Tibial artery (tissue), 4 donors: ENCODE results near the gene IGDCC3.

Experiments used
- DNase-seq, 2 donors: peaks; one replicate each; pipeline ENCODE4 v3.0.0-alpha.2; 2019
- H3K27ac ChIP-seq, 2 donors: fragments of 200-600 bp; sonication (generic) in 1 of 2; 1 replicate in 1 of 2; 2 replicates in 1 of 2; pipeline ENCODE4 v1.5.1; 2018 to 2019; ENCODE audit warnings: mild to moderate bottlenecking in 1 of 2
- H3K27me3 ChIP-seq, 2 donors: fragments of 200-600 bp; sonication (generic) in 1 of 2; one replicate each; pipeline versions ENCODE4 v1.5.1 to v1.6.0; 2016 to 2019
- H3K36me3 ChIP-seq, 3 donors: fragments of 200-600 bp; sonication (generic) in 2 of 3; one replicate each; pipeline ENCODE4 v1.5.1; 2016 to 2019; ENCODE audit warnings: mild to moderate bottlenecking in 2 of 3
- H3K4me1 ChIP-seq, 4 donors: fragments of 200-600 bp; sonication (generic) in 2 of 4; 1 replicate in 3 of 4; 2 replicates in 1 of 4; pipeline ENCODE4 v1.5.1; 2016 to 2019
- H3K4me3 ChIP-seq, 2 donors: fragments of 200-600 bp; sonication (generic) in 1 of 2; 1 replicate in 1 of 2; 2 replicates in 1 of 2; pipeline ENCODE4 v1.5.1; 2018 to 2019; ENCODE audit warnings: mild to moderate bottlenecking in 2 of 2
- H3K9me3 ChIP-seq, 3 donors: fragments of 200-600 bp; sonication (generic) in 1 of 3; one replicate each; pipeline ENCODE4 v1.5.1; 2016 to 2019
- intact Hi-C: fragments of 100-400 bp; cut with DNase I; formaldehyde crosslinking; loops from one replicate; pipeline ENCODE4 v1.15.0; 2023; ENCODE audit warnings: low total_unique reads
- TF ChIP-seq, protein P1 (sequence below), 2 experiments: fragments of 200-600 bp in 1 of 2; fragments of 450-650 bp in 1 of 2; IDR thresholded peaks; one replicate each; pipeline ENCODE4 v1.5.1; 2017 to 2019; ENCODE audit warnings: antibody characterized with exemption in 2 of 2, mild to moderate bottlenecking in 1 of 2, moderate library complexity in 1 of 2

The IGDCC3 gene

DNA sequence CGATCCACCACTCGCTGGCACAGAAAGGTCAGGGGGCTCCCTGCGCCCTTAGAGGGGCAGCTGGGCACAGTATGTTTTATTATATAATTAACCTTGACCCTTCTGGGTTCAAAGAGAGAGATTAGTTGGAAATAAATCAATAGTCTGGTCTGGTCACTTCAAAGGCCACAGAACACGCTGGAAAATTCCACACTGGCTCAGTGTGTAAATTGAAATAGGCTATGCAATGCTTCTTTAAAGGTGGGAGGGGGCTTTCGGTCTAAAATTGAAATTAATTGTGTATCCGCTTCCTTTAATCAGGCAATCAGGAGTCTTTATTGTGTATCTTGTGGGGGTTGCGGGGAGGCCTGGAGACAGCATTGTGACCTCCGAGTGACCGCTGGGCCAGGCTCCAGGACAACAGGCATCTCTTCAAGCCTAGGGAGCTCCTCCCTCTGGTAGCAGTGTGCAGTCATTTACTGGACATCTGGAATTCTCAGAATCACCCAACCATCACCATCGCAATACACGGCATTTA, 65.3 kb downstream of the IGDCC3 start:
- no peak overlapping the region for H3K27ac ChIP-seq
- H3K4me1 ChIP-seq: no peaks in the 10 kb centered on the region
- DNase-seq: no peak
- H3K9me3 ChIP-seq: no peaks in the 10 kb centered on the region
- H3K4me3 ChIP-seq: no peak overlapping the region
- H3K27me3 ChIP-seq: peaks cover 0 to 11% of the 10 kb centered on the region in 2 donors
- TF ChIP-seq, protein P1, sequence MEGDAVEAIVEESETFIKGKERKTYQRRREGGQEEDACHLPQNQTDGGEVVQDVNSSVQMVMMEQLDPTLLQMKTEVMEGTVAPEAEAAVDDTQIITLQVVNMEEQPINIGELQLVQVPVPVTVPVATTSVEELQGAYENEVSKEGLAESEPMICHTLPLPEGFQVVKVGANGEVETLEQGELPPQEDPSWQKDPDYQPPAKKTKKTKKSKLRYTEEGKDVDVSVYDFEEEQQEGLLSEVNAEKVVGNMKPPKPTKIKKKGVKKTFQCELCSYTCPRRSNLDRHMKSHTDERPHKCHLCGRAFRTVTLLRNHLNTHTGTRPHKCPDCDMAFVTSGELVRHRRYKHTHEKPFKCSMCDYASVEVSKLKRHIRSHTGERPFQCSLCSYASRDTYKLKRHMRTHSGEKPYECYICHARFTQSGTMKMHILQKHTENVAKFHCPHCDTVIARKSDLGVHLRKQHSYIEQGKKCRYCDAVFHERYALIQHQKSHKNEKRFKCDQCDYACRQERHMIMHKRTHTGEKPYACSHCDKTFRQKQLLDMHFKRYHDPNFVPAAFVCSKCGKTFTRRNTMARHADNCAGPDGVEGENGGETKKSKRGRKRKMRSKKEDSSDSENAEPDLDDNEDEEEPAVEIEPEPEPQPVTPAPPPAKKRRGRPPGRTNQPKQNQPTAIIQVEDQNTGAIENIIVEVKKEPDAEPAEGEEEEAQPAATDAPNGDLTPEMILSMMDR (IDR thresholded peaks at IDR 0.05): no peak
- no peaks in the 10 kb centered on the region for H3K36me3 ChIP-seq
- intact Hi-C loops: no loop called here

DNA sequence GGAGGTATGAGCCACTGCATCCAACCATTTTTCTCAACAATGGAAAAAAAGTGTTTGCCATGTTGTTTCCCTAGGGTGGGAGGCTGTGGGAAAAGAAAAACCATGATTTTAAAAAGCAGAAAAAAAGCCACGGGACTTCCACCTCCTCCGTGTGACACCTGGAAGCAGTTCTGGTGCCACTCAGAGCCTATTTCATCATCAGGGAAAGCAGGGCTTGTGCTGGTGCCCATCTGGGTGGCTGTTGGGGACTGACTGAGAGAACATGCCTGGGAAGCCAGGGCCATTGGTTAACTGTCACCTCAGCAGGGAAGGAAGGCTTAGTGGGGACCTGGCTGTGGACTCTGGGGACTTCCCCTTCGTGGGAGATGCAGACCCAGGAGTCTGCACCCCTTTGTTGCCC, 66.0 kb downstream of the IGDCC3 start:
- H3K36me3 ChIP-seq: no peaks in the 10 kb centered on the region
- H3K27me3 ChIP-seq: peaks cover 0 to 11% of the 10 kb centered on the region in 2 donors
- TF ChIP-seq, protein P1 (IDR thresholded peaks at IDR 0.05): no peak
- no peaks in the 10 kb centered on the region for H3K4me1 ChIP-seq
- H3K4me3 ChIP-seq: no peak overlapping the region
- no peak overlapping the region for H3K27ac ChIP-seq
- no peaks in the 10 kb centered on the region for H3K9me3 ChIP-seq
- intact Hi-C loops: no loop called here
- no peak for DNase-seq

DNA sequence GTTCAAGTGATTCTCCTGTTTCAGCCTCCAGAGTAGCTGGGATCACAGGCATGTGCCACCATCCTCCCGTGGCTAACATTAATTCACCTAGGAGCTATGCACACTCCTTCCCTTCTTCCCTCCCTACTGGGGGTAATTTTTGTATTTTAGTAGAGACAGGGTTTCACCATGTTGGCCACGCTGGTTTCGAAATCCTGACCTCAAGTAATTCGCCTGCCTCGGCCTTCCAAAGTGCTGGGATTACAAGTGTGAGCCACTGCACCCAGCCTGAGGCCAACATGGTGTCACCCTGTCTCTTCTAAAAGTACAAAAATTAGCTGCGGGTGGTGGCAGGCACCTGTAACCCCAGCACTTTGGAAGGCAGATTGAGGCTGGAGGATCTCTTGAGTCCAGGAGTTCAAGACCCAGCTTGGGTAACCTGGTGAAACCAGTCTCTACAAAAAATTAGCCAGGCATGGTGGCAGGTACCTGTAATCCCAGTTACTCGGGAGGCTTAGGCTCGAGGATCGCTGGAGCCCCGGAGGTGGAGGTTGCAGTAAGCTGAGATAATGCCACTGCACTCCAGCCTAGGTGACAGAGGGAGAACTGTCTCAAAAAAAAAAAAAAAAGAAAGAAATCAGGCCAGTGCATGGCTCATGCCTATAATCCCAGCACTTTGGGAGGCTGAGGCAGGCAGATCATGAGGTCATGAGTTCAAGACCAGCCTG, 67.2 kb downstream of the IGDCC3 start:
- DNase-seq: no peak
- intact Hi-C loops: no loop called here
- Histone ChIP-seq H3K9me3 (no peaks in the 10 kb centered on the region), H3K27me3 (peaks cover 0 to 4% of the 10 kb centered on the region in 2 donors), H3K36me3 (no peaks in the 10 kb centered on the region), H3K27ac (no peak overlapping the region), H3K4me3 (no peak overlapping the region), H3K4me1 (no peaks in the 10 kb centered on the region)
- TF ChIP-seq, protein P1 (IDR thresholded peaks at IDR 0.05): no peak

DNA sequence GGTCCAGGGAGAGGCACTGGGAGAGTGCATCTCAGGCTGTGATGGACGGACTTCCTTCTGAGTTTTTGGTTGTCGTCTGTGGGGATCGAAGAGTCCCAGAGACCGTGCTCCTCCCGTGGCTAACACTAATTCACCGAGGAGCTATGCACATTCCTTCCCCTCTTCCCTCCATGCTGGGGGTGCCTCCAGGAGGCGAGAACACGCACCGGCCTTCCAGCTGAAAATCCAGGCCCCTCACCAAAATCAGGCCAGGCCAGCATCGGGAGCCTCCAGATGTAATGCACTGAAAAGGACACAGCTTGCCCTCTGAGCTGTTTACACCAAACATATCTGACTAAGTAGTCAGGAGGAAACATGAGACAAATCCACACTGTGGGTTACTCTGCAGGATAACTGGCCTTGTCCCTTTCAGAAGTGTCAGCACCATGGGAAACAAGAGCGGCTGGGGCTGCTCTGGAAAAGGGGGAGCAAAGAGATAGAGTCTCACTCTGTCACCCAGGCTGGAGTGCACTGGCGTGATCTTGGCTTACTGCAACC, 67.9 kb downstream of the IGDCC3 start:
- Histone ChIP-seq H3K9me3 (no peaks in the 10 kb centered on the region), H3K4me3 (no peak overlapping the region), H3K27me3 (no peaks in the 10 kb centered on the region), H3K36me3 (no peaks in the 10 kb centered on the region), H3K27ac (no peak overlapping the region), H3K4me1 (peaks cover 0 to 6% (median 0%) of the 10 kb centered on the region in 4 donors)
- DNase-seq: no peak
- TF ChIP-seq, protein P1 (IDR thresholded peaks at IDR 0.05): no peak
- intact Hi-C loops: loop anchor here (10.0 kb wide), 1 partner anchor 275 kb away; no protein-coding TSS in a partner anchor

DNA sequence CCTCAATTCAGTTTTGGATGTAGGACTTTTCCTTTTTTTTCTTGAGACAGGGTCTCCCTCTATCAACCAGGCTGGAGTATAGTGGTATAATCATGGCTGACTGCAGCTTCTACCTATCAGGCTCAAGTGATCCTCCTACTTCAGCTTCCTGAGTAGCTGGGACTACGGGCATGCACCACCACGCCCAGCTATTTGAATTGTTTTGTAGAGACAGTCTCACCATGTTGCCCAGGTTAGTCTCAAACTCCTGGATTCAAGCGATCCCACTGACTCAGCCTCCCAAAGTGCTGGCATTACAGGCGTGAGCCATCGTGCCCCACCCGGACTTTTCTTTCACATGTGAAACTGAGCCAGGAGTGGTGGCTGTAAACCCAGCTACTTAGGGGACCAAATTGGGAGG, 69.8 kb downstream of the IGDCC3 start:
- Histone ChIP-seq H3K9me3 (no peaks in the 10 kb centered on the region), H3K4me3 (no peak overlapping the region), H3K27me3 (no peaks in the 10 kb centered on the region), H3K36me3 (no peaks in the 10 kb centered on the region), H3K4me1 (peaks cover 0 to 14% (median 4%) of the 10 kb centered on the region in 4 donors), H3K27ac (no peak overlapping the region)
- TF ChIP-seq, protein P1 (IDR thresholded peaks at IDR 0.05): no peak
- DNase-seq: no peak
- intact Hi-C loops: loop anchor here (10.0 kb wide), 1 partner anchor 273 kb away; no protein-coding TSS in a partner anchor
